HEK293 (cell line): ENCODE results near the gene ITGB3.

Source experiments
- CTCF ChIA-PET: fragments of 350-600 bp; formaldehyde crosslinking; extraction: SDS; loops from one replicate; lab custom pipeline; 2021; ENCODE audit warnings: antibody characterized with exemption; lab: Yijun Ruan, JAX
- POLR2A ChIA-PET: fragments of 300-600 bp; formaldehyde crosslinking; extraction: SDS; loops from one replicate; lab custom pipeline; 2020; ENCODE audit warnings: antibody characterized with exemption, inconsistent platforms; lab: Yijun Ruan, JAX
- H3K27ac ChIP-seq: fragments of 200-500 bp; sonication (Bioruptor generic); 2 replicates; pipeline ENCODE4 v1.5.1; 2014; ENCODE audit warnings: low read depth, low read length, control low read depth, inconsistent platforms; ENCODE audit errors: extremely low read depth
- H3K36me3 ChIP-seq, 2 experiments: fragments of 200-500 bp in 1 of 2; sonication (Bioruptor generic) in 1 of 2; 1 replicate in 1 of 2; 2 replicates in 1 of 2; pipeline ENCODE4 v1.5.1; 2014 to 2017; ENCODE audit warnings: inconsistent platforms in 2 of 2, low read length in 2 of 2; ENCODE audit not compliant: control insufficient read depth in 2 of 2, insufficient read depth in 1 of 2
- H3K4me1 ChIP-seq: fragments of 200-500 bp; sonication (Bioruptor generic); 2 replicates; pipeline ENCODE4 v1.5.1; 2014; ENCODE audit warnings: mild to moderate bottlenecking, low read length, inconsistent platforms; ENCODE audit not compliant: control insufficient read depth, insufficient read depth
- H3K4me3 ChIP-seq: 2 replicates; pipeline ENCODE4 v1.5.1; 2011; ENCODE audit warnings: low read depth, mild to moderate bottlenecking, control low read depth, low read length, moderate library complexity
- H3K9me3 ChIP-seq: fragments of 200-500 bp; sonication (Bioruptor generic); 2 replicates; pipeline ENCODE4 v1.5.1; 2014; ENCODE audit warnings: low read depth, low read length, inconsistent platforms; ENCODE audit not compliant: control insufficient read depth, insufficient read depth
- EGR2 ChIP-seq: fragments of 450-650 bp; formaldehyde crosslinking; IDR thresholded peaks from 2 replicates; pipeline ENCODE4 v1.5.1; 2016; ENCODE audit warnings: low read depth, missing biosample characterization, missing genetic modification characterization
- KLF8 ChIP-seq: fragments of 450-650 bp; formaldehyde crosslinking; IDR thresholded peaks from 2 replicates; pipeline ENCODE4 v1.5.1; 2016; ENCODE audit warnings: missing biosample characterization, missing genetic modification characterization
- KLF9 ChIP-seq: fragments of 450-650 bp; formaldehyde crosslinking; IDR thresholded peaks from 2 replicates; pipeline ENCODE4 v1.5.1; 2016; ENCODE audit warnings: missing biosample characterization, missing genetic modification characterization, low read depth
- SALL2 ChIP-seq: fragments of 450-650 bp; formaldehyde crosslinking; IDR thresholded peaks from 2 replicates; pipeline ENCODE4 v1.5.0; 2017; ENCODE audit warnings: missing biosample characterization, mild to moderate bottlenecking, missing genetic modification characterization, borderline replicate concordance
- SCRT2 ChIP-seq: fragments of 450-650 bp; formaldehyde crosslinking; IDR thresholded peaks from 2 replicates; pipeline ENCODE4 v1.5.1; 2016; ENCODE audit warnings: missing biosample characterization, missing genetic modification characterization
- SP2 ChIP-seq: fragments of 450-650 bp; formaldehyde crosslinking; IDR thresholded peaks from 2 replicates; pipeline ENCODE4 v1.5.1; 2016; ENCODE audit warnings: missing biosample characterization, missing genetic modification characterization
- TRIM28 ChIP-seq: IDR thresholded peaks from 2 replicates; pipeline ENCODE4 v1.6.1; 2011; ENCODE audit warnings: low read length, control low read depth, borderline replicate concordance
- YY2 ChIP-seq: fragments of 450-650 bp; formaldehyde crosslinking; IDR thresholded peaks from 2 replicates; pipeline ENCODE4 v1.5.1; 2016; ENCODE audit warnings: missing biosample characterization, missing genetic modification characterization
- ZBTB20 ChIP-seq: fragments of 450-650 bp; formaldehyde crosslinking; IDR thresholded peaks from 2 replicates; pipeline ENCODE4 v1.5.1; 2016; ENCODE audit warnings: missing biosample characterization, missing genetic modification characterization
- ZBTB21 ChIP-seq: fragments of 450-650 bp; formaldehyde crosslinking; IDR thresholded peaks from 2 replicates; pipeline ENCODE4 v1.5.1; 2017; ENCODE audit warnings: missing biosample characterization, missing genetic modification characterization
- ZBTB7A ChIP-seq: fragments of 450-650 bp; formaldehyde crosslinking; IDR thresholded peaks from 2 replicates; pipeline ENCODE4 v1.5.1; 2016; ENCODE audit warnings: low read depth, missing biosample characterization, missing genetic modification characterization
- ZEB2 ChIP-seq: fragments of 450-650 bp; formaldehyde crosslinking; IDR thresholded peaks from 2 replicates; pipeline ENCODE4 v1.5.1; 2016; ENCODE audit warnings: missing biosample characterization, missing genetic modification characterization
- ZNF292 ChIP-seq: fragments of 450-650 bp; formaldehyde crosslinking; IDR thresholded peaks from 2 replicates; pipeline ENCODE4 v1.5.1; 2016; ENCODE audit warnings: low read depth, missing biosample characterization, missing genetic modification characterization, borderline replicate concordance
- ZNF335 ChIP-seq: fragments of 450-650 bp; formaldehyde crosslinking; conservative IDR thresholded peaks from 2 replicates; pipeline ENCODE4 v1.5.1; 2016; ENCODE audit warnings: missing biosample characterization, missing genetic modification characterization
- ZNF341 ChIP-seq: fragments of 450-650 bp; formaldehyde crosslinking; IDR thresholded peaks from 2 replicates; pipeline ENCODE4; 2016; ENCODE audit warnings: low read depth, missing biosample characterization, missing genetic modification characterization
- ZNF529 ChIP-seq: fragments of 450-650 bp; formaldehyde crosslinking; IDR thresholded peaks from 2 replicates; pipeline ENCODE4 v1.5.1; 2017; ENCODE audit warnings: missing genetic modification characterization, missing biosample characterization; ENCODE audit not compliant: insufficient replicate concordance
- ZNF549 ChIP-seq: fragments of 450-650 bp; IDR thresholded peaks from 2 replicates; pipeline ENCODE4 v1.5.1; 2018; ENCODE audit warnings: missing biosample characterization, missing genetic modification characterization, mild to moderate bottlenecking, inconsistent platforms, moderate library complexity
- ZNF558 ChIP-seq: fragments of 450-650 bp; formaldehyde crosslinking; IDR thresholded peaks from 2 replicates; pipeline ENCODE4 v1.5.1; 2016; ENCODE audit warnings: missing biosample characterization, missing genetic modification characterization
- ZNF610 ChIP-seq: fragments of 450-650 bp; formaldehyde crosslinking; IDR thresholded peaks from 2 replicates; pipeline ENCODE4 v1.5.1; 2016; ENCODE audit warnings: missing biosample characterization, missing genetic modification characterization, borderline replicate concordance
- ZNF660 ChIP-seq: fragments of 450-650 bp; IDR thresholded peaks from 2 replicates; pipeline ENCODE4 v1.5.1; 2018; ENCODE audit warnings: missing biosample characterization, mild to moderate bottlenecking, missing genetic modification characterization
- ZNF707 ChIP-seq: fragments of 450-650 bp; formaldehyde crosslinking; IDR thresholded peaks from 2 replicates; pipeline ENCODE4 v1.5.1; 2016; ENCODE audit warnings: missing biosample characterization, missing genetic modification characterization
- ZNF768 ChIP-seq: fragments of 450-650 bp; formaldehyde crosslinking; IDR thresholded peaks from 2 replicates; pipeline ENCODE4 v1.5.1; 2018; ENCODE audit warnings: missing biosample characterization, mild to moderate bottlenecking, missing genetic modification characterization
- ZNF792 ChIP-seq: fragments of 450-650 bp; formaldehyde crosslinking; IDR thresholded peaks from 2 replicates; pipeline ENCODE4 v1.5.1; 2016; ENCODE audit warnings: missing biosample characterization, missing genetic modification characterization
- ZSCAN23 ChIP-seq: fragments of 450-650 bp; formaldehyde crosslinking; IDR thresholded peaks from 2 replicates; pipeline ENCODE4 v1.5.1; 2016; ENCODE audit warnings: missing biosample characterization, missing genetic modification characterization
- ZSCAN30 ChIP-seq: fragments of 450-650 bp; IDR thresholded peaks from 2 replicates; pipeline ENCODE4 v1.5.1; 2018; ENCODE audit warnings: missing biosample characterization, mild to moderate bottlenecking, missing genetic modification characterization, moderate library complexity
- TF ChIP-seq, protein P1 (sequence below): sonication (generic); formaldehyde crosslinking; IDR thresholded peaks from 2 replicates; pipeline ENCODE4 v1.8.1; 2022; ENCODE audit warnings: mild to moderate bottlenecking, moderate library complexity, missing genetic modification reagents
- TF ChIP-seq, protein P2 (sequence below): fragments of 450-650 bp; formaldehyde crosslinking; IDR thresholded peaks from 2 replicates; pipeline ENCODE4 v1.5.1; 2016; ENCODE audit warnings: missing biosample characterization, missing genetic modification characterization
- TF ChIP-seq, protein P3 (sequence below): fragments of 450-650 bp; formaldehyde crosslinking; IDR thresholded peaks from 2 replicates; pipeline ENCODE4 v1.5.1; 2017; ENCODE audit warnings: missing biosample characterization, missing genetic modification characterization

The ITGB3 gene

DNA sequence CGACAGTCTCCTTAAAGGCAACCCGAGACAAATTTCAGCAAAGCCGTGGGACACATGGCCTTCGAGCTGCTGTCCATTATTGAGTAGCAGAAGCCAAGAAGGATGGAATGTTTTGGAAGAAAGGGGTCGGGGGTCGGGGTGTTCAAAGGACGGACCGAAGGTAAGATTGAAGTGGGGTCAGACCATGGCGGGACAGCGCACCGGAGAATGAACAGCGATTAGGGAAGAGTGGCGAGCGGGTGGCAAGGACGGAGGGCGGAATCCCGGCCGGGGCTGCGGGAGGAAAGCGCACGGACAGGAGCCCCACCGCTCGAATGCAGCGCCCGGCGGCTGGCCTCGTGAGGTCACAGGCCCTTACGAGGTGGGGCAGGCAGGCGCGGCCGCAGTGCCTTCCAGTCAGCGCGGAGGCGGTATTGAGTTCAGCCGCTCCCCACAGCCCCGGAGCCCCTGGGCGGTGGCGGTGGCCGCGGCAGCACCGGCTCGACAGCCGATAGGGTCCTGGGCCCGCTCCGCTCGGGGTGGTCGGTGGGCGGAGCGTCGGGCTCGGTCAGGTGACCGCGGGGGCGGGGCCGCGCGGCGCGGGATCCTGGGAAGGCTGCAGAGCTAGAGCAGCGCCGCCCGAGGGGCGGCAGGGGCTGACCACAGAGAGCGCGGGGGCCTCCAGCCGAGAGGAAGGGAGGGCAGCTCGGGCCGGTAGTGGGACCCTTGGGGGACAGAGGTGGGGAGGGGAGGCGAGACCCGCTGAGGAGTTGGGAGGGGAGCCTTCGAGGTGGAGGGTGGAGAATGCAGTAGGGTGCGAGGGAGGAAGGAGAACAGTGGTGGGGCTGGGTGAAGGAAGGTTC is 70.0 kb downstream of the ITGB3 start, which contains the start of gene EFCAB13 (continued):
- TF ChIP-seq EGR2 (tag by site-specific recombination) (peak; percentile 31), ZBTB20 (peak; percentile 92), ZNF292 (tag by site-specific recombination) (0 out of 2 replicates have a peak, but pooled peaks have one; percentile 6), ZNF660 (peak; percentile 80), KLF9 (tag by site-specific recombination) (peak; percentile 73), ZSCAN30 (peak; percentile 92; the same call in 1 of the 2 replicates), ZSCAN23 (peak; percentile 50; the same call in 1 of the 2 replicates), ZNF549 (no peak), ZEB2 (tag by site-specific recombination) (peak; percentile 30; the same call in 1 of the 2 replicates), ZNF792 (no peak), SP2 (tag by site-specific recombination) (peak; percentile 45), ZNF610 (tag by site-specific recombination) (peak; percentile 91; the same call in 1 of the 2 replicates), ZNF529 (no peak), ZNF558 (tag by site-specific recombination) (no peak), KLF8 (tag by site-specific recombination) (peak; percentile 54; the same call in 1 of the 2 replicates)
- TF ChIP-seq, protein P1, sequence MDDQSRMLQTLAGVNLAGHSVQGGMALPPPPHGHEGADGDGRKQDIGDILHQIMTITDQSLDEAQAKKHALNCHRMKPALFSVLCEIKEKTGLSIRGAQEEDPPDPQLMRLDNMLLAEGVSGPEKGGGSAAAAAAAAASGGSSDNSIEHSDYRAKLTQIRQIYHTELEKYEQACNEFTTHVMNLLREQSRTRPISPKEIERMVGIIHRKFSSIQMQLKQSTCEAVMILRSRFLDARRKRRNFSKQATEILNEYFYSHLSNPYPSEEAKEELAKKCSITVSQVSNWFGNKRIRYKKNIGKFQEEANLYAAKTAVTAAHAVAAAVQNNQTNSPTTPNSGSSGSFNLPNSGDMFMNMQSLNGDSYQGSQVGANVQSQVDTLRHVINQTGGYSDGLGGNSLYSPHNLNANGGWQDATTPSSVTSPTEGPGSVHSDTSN (CRISPR knock-in tag), result peak; percentile 75; the same call in 1 of the 2 replicates
- TF ChIP-seq, protein P2, sequence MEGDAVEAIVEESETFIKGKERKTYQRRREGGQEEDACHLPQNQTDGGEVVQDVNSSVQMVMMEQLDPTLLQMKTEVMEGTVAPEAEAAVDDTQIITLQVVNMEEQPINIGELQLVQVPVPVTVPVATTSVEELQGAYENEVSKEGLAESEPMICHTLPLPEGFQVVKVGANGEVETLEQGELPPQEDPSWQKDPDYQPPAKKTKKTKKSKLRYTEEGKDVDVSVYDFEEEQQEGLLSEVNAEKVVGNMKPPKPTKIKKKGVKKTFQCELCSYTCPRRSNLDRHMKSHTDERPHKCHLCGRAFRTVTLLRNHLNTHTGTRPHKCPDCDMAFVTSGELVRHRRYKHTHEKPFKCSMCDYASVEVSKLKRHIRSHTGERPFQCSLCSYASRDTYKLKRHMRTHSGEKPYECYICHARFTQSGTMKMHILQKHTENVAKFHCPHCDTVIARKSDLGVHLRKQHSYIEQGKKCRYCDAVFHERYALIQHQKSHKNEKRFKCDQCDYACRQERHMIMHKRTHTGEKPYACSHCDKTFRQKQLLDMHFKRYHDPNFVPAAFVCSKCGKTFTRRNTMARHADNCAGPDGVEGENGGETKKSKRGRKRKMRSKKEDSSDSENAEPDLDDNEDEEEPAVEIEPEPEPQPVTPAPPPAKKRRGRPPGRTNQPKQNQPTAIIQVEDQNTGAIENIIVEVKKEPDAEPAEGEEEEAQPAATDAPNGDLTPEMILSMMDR (tag by site-specific recombination), result no peak

DNA sequence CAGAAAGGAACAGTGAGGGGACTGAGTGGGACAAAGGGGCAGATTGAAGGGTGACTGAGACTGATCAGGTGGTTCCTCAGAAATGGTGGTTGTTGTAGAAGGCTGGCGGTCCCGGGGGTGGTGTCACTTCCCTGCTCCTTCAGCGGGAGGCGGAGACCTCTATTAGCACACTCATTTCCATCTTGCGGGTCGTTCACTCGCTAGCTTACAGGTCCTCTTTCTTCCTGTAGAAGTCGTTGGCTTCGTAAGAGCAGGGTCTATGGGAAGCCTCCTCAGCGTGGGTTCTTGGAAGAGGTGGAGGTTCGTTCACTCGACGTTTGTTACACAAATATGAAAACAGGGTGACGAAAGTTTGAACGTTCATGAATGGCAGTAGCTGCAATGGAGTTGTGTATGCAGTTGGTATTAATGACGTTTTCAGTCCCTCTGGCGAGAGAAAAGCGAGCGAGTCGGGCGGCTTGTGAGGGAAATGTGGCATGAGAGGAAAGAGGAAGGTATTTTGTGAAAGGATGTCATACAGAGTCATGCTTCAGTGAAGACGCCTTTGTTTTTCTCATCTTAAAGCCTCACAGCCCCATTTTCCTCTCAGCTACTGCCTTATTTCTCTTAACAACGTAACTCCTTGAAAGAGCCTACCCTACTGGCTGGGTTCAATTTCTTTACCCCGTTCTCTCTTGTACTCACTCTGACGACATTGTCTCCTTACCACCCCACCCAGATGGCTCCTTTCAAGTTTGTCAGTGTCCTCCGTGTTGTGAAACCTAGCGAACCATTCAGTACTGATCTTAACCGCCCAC is 70.8 kb downstream of the ITGB3 start:
- H3K27ac ChIP-seq, result peak overlapping the region; percentile 47; the same call in 1 of the 2 replicates
- H3K4me1 ChIP-seq, result no peaks in the 10 kb centered on the region
- no peaks in the 10 kb centered on the region for H3K36me3 ChIP-seq
- no peaks in the 10 kb centered on the region for H3K9me3 ChIP-seq
- ChIA-PET CTCF (interaction anchor here (0.5 to 3.1 kb wide), 5 partner anchors 9 to 469 kb away, joined by 3 to 14 read pairs (median 3); no protein-coding TSS in a partner anchor), POLR2A (interaction anchor here (0.6 to 1.3 kb wide), 7 partner anchors 10 to 325 kb away, joined by 3 to 5 read pairs (median 4); partner anchors contain the start of gene KPNB1)
- peak overlapping the region; percentile 46 for H3K4me3 ChIP-seq
- TF ChIP-seq ZNF335 (peak; percentile 11; the same call in 1 of the 2 replicates), ZNF707 (tag by site-specific recombination) (peak; percentile 26; the same call in 1 of the 2 replicates), YY2 (peak; percentile 24; the same call in 1 of the 2 replicates), ZNF341 (tag by site-specific recombination) (no peak), ZSCAN30 (no peak), SCRT2 (tag by site-specific recombination) (0 out of 2 replicates have a peak, but pooled peaks have one; percentile 45), ZBTB21 (tag by site-specific recombination) (no peak), ZBTB7A (tag by site-specific recombination) (0 out of 2 replicates have a peak, but pooled peaks have one; percentile 33), TRIM28 (0 out of 2 replicates have a peak, but pooled peaks have one; percentile 22), SALL2 (tag by site-specific recombination) (no peak), ZNF768 (tag by site-specific recombination) (no peak)
- TF ChIP-seq, protein P3, sequence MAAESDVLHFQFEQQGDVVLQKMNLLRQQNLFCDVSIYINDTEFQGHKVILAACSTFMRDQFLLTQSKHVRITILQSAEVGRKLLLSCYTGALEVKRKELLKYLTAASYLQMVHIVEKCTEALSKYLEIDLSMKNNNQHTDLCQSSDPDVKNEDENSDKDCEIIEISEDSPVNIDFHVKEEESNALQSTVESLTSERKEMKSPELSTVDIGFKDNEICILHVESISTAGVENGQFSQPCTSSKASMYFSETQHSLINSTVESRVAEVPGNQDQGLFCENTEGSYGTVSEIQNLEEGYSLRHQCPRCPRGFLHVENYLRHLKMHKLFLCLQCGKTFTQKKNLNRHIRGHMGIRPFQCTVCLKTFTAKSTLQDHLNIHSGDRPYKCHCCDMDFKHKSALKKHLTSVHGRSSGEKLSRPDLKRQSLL, result no peak
- TF ChIP-seq, protein P2 (tag by site-specific recombination), result no peak
